T-cell (primary cell): Measurements from ENCODE around the gene TBC1D24. TPM values are rescaled to one million over a fixed set of nuclear protein-coding genes. Genes with fewer than 3 reads are reported as not detected.
"Not testable (repeated sequence)": the region's sequence is repeated elsewhere in the genome, so short reads cannot be mapped to it uniquely, and the experiment has no call there.

ENCODE experiments used
- ATAC-seq, 4 experiments: fragments of 200-7000 bp in 3 of 4; fragments of 150-1000 bp in 1 of 4; cut with Tn5 transposase; replicated peaks in 1 of 4; 1 replicate in 3 of 4; 2 replicates in 1 of 4; pipeline ENCODE4 v1.10.0; 2021; ENCODE audit warnings: moderate library complexity in 3 of 4, mild to moderate bottlenecking in 2 of 4, moderate number of reproducible peaks in 1 of 4
- CTCF ChIA-PET, 2 donors: fragments of 300-600 bp; sonication (Branson Sonifier 250); formaldehyde crosslinking; loops; one replicate each; lab custom pipeline; 2022; ENCODE audit warnings: antibody characterized with exemption in 2 of 2; lab: Charles Lee
- POLR2A ChIA-PET, 2 donors: fragments of 300-600 bp; sonication (Branson Sonifier 250); formaldehyde crosslinking; loops; one replicate each; lab custom pipeline; 2022; ENCODE audit warnings: antibody characterized with exemption in 2 of 2; lab: Charles Lee
- DNase-seq, 35 experiments: peaks; one replicate each; pipeline versions ENCODE4 v3.0.0 to v3.0.0-alpha.2; 2013 to 2023
- H3K27ac ChIP-seq: one replicate; pipeline ENCODE4 v1.5.1; 2013; ENCODE audit warnings: low read length
- H3K27me3 ChIP-seq, 2 experiments: replicated peaks in 1 of 2; 1 replicate in 1 of 2; 2 replicates in 1 of 2; pipeline versions ENCODE4 v1.6.1 to v1.7.0; 2013; ENCODE audit warnings: low read length in 1 of 2, mixed read lengths in 1 of 2; ENCODE audit not compliant: control insufficient read depth in 2 of 2, insufficient read depth in 2 of 2; ENCODE audit errors: extremely low read depth in 1 of 2
- H3K36me3 ChIP-seq, 2 donors: 1 replicate in 1 of 2; 2 replicates in 1 of 2; pipeline versions ENCODE4 v1.6.1 to v1.7.0; 2013; ENCODE audit warnings: low read length in 1 of 2; ENCODE audit not compliant: control insufficient read depth in 2 of 2, insufficient read depth in 1 of 2; ENCODE audit errors: extremely low read depth in 1 of 2
- H3K4me1 ChIP-seq, 2 experiments: 1 replicate in 1 of 2; 2 replicates in 1 of 2; pipeline versions ENCODE4 v1.6.1 to v1.7.0; 2013; ENCODE audit warnings: low read length in 2 of 2, mixed read lengths in 1 of 2; ENCODE audit not compliant: insufficient read depth in 2 of 2, control insufficient read depth in 1 of 2; ENCODE audit errors: extremely low read depth in 1 of 2
- H3K4me3 ChIP-seq, 2 donors: 1 replicate in 1 of 2; 2 replicates in 1 of 2; pipeline versions ENCODE4 v1.5.1 to v1.7.0; 2013; ENCODE audit warnings: mild to moderate bottlenecking in 2 of 2, low read length in 1 of 2, moderate library complexity in 1 of 2; ENCODE audit not compliant: control insufficient read depth in 1 of 2; ENCODE audit errors: extremely low read depth in 1 of 2
- H3K9me3 ChIP-seq: 2 replicates; pipeline ENCODE4 v1.7.0; 2013
- H3K27ac Mint-ChIP-seq, 2 donors: one replicate each; pipeline ENCODE4 v1.8.0; 2020 to 2021; ENCODE audit warnings: mild to moderate bottlenecking in 2 of 2, mixed read lengths in 2 of 2
- H3K27me3 Mint-ChIP-seq, 2 donors: one replicate each; pipeline ENCODE4 v1.8.0; 2021 to 2022; ENCODE audit warnings: mixed read lengths in 2 of 2
- H3K36me3 Mint-ChIP-seq: one replicate; pipeline ENCODE4 v1.8.0; 2021; ENCODE audit warnings: mixed read lengths
- H3K4me1 Mint-ChIP-seq, 3 donors: one replicate each; pipeline ENCODE4 v1.8.0; 2020 to 2022; ENCODE audit warnings: mixed read lengths in 3 of 3, mild to moderate bottlenecking in 1 of 3
- H3K4me3 Mint-ChIP-seq, 3 donors: one replicate each; pipeline ENCODE4 v1.8.0; 2020 to 2022; ENCODE audit warnings: mild to moderate bottlenecking in 3 of 3, mixed read lengths in 3 of 3, moderate library complexity in 3 of 3
- H3K9me3 Mint-ChIP-seq, 3 donors: one replicate each; pipeline ENCODE4 v1.8.0; 2020 to 2022; ENCODE audit warnings: mixed read lengths in 3 of 3
- WGBS: methylation state at CpG from one replicate; pipeline ENCODE4 v1.1.5; 2013; ENCODE audit warnings: missing lambda C conversion rate; ENCODE audit not compliant: insufficient coverage; 5-methylcytosine and 5-hydroxymethylcytosine counted together
- total RNA-seq, 35 experiments: library from RNA in 6 of 35; stranded (reverse) in 6 of 35; fragments of 120-200 nt in 1 of 35; gene quantifications; one replicate each; pipeline versions ENCODE4 v1.2.1 to v1.2.4 and lab custom pipeline; 2013 to 2026

Gene TBC1D24
- total RNA-seq, 5 donors from 2014 or later (not counting 1 experiment from before 2014, with no cell fraction given): 8.3 to 22.2 (median 10.7) TPM

- DNase-seq (no peak), ATAC-seq (no peak)
- WGBS: 98% methylated on average over 8 of the region's 9 CpGs
- H3K27ac Mint-ChIP-seq: no peak overlapping the region
- no peak overlapping the region for H3K4me3 Mint-ChIP-seq
- Histone ChIP-seq H3K36me3 (peaks cover 0 to 18% of the 10 kb centered on the region in 2 donors), H3K9me3 (no peaks in the 10 kb centered on the region), H3K27ac (no peak overlapping the region), H3K4me1 (peaks cover 0 to 9% of the 10 kb centered on the region in 2 experiments), H3K27me3 (no peaks in the 10 kb centered on the region), H3K4me3 (no peak overlapping the region)
- H3K4me1 Mint-ChIP-seq: peaks cover 7 to 12% (median 10%) of the 10 kb centered on the region in 3 donors
- H3K9me3 Mint-ChIP-seq: no peaks in the 10 kb centered on the region
- ChIA-PET CTCF (no interaction called here), POLR2A (no interaction called here)
- H3K27me3 Mint-ChIP-seq: no peaks in the 10 kb centered on the region
- peaks cover 23% of the 10 kb centered on the region for H3K36me3 Mint-ChIP-seq
Observed at GRCh38 chr16:2436110-2436509, 38.8 kb upstream of the TBC1D24 start.

- no peak for ATAC-seq
- no peak for DNase-seq
- CTCF ChIA-PET: no interaction called here
- Mint-ChIP-seq H3K36me3 (peaks cover 23% of the 10 kb centered on the region), H3K4me1 (peaks cover 7 to 12% (median 10%) of the 10 kb centered on the region in 3 donors), H3K27ac (no peak overlapping the region), H3K9me3 (no peaks in the 10 kb centered on the region), H3K27me3 (no peaks in the 10 kb centered on the region), H3K4me3 (no peak overlapping the region)
- POLR2A ChIA-PET: interaction anchor here in 1 of 2 donors (0.6 kb wide), 1 partner anchor 864 kb away, joined by 11 read pairs; no protein-coding TSS in a partner anchor
- Histone ChIP-seq H3K9me3 (no peaks in the 10 kb centered on the region), H3K36me3 (peaks cover 0 to 18% of the 10 kb centered on the region in 2 donors), H3K4me3 (no peak overlapping the region), H3K27me3 (no peaks in the 10 kb centered on the region), H3K27ac (no peak overlapping the region), H3K4me1 (peaks cover 0 to 9% of the 10 kb centered on the region in 2 experiments)
- WGBS: 96% methylated on average over 23 of the region's 24 CpGs
Observed at GRCh38 chr16:2437032-2437790, 37.7 kb upstream of the TBC1D24 start.

- Histone ChIP-seq H3K4me1 (peaks cover 0 to 9% of the 10 kb centered on the region in 2 experiments), H3K4me3 (no peak overlapping the region), H3K36me3 (peaks cover 0 to 13% of the 10 kb centered on the region in 2 donors), H3K27ac (no peak overlapping the region), H3K9me3 (no peaks in the 10 kb centered on the region), H3K27me3 (no peaks in the 10 kb centered on the region)
- CTCF ChIA-PET: no interaction called here
- Mint-ChIP-seq H3K27ac (no peak overlapping the region), H3K4me3 (no peak overlapping the region), H3K9me3 (no peaks in the 10 kb centered on the region), H3K27me3 (no peaks in the 10 kb centered on the region), H3K4me1 (peaks cover 7 to 12% (median 10%) of the 10 kb centered on the region in 3 donors), H3K36me3 (peaks cover 21% of the 10 kb centered on the region)
- WGBS: 98% methylated on average over 14 of the region's 14 CpGs
- DNase-seq (no peak), ATAC-seq (no peak)
- POLR2A ChIA-PET: no interaction called here
Observed at GRCh38 chr16:2438121-2438520, 36.8 kb upstream of the TBC1D24 start.

GRCh38 chr16:2439598-2439997 is 35.3 kb upstream of the TBC1D24 start:
- peaks cover 0 to 9% of the 10 kb centered on the region in 2 experiments for H3K4me1 ChIP-seq
- no peak overlapping the region for H3K27ac ChIP-seq
- ATAC-seq (no peak), DNase-seq (no peak)
- WGBS: 100% methylated on average over 9 of the region's 11 CpGs
- Mint-ChIP-seq H3K9me3 (no peaks in the 10 kb centered on the region), H3K4me3 (no peak overlapping the region), H3K27ac (no peak overlapping the region), H3K27me3 (no peaks in the 10 kb centered on the region), H3K4me1 (peaks cover 7 to 12% (median 10%) of the 10 kb centered on the region in 3 donors), H3K36me3 (peaks cover 18% of the 10 kb centered on the region)
- ChIA-PET CTCF (no interaction called here), POLR2A (no interaction called here)
- H3K9me3 ChIP-seq: no peaks in the 10 kb centered on the region
- peaks cover 0 to 12% of the 10 kb centered on the region in 2 donors for H3K36me3 ChIP-seq
- no peaks in the 10 kb centered on the region for H3K27me3 ChIP-seq
- no peak overlapping the region for H3K4me3 ChIP-seq

- H3K27me3 Mint-ChIP-seq, H3K27ac ChIP-seq, DNase-seq, H3K27ac Mint-ChIP-seq, CTCF ChIA-PET, H3K9me3 Mint-ChIP-seq, H3K27me3 ChIP-seq, H3K9me3 ChIP-seq, H3K4me3 ChIP-seq, H3K4me3 Mint-ChIP-seq, H3K4me1 ChIP-seq: not testable (repeated sequence)
- POLR2A ChIA-PET: interaction anchor here in 1 of 2 donors (0.6 kb wide), 1 partner anchor 251 kb away, joined by 5 read pairs; no protein-coding TSS in a partner anchor
- Mint-ChIP-seq H3K4me1 (peaks cover 7 to 12% (median 10%) of the 10 kb centered on the region in 3 donors), H3K36me3 (peaks cover 20% of the 10 kb centered on the region)
- peak in 1 of 4 experiments; percentile 28 for ATAC-seq
- 100% methylated on average over 10 of the region's 15 CpGs for WGBS
- peaks cover 5 to 19% of the 10 kb centered on the region in 2 donors for H3K36me3 ChIP-seq
Observed at GRCh38 chr16:2441143-2441804, 33.7 kb upstream of the TBC1D24 start.

- H3K9me3 Mint-ChIP-seq: no peaks in the 10 kb centered on the region
- H3K4me3 ChIP-seq: no peak overlapping the region
- H3K27me3 Mint-ChIP-seq: no peaks in the 10 kb centered on the region
- peaks cover 0 to 9% of the 10 kb centered on the region in 2 experiments for H3K4me1 ChIP-seq
- peaks cover 26% of the 10 kb centered on the region for H3K36me3 Mint-ChIP-seq
- ChIA-PET CTCF (interaction anchor here in 1 of 2 donors (0.5 to 0.6 kb wide), 2 partner anchors 25 to 30 kb away, joined by 4 read pairs; no protein-coding TSS in a partner anchor), POLR2A (interaction anchor here in 1 of 2 donors (0.7 kb wide), 1 partner anchor 69 kb away, joined by 3 read pairs; no protein-coding TSS in a partner anchor)
- ATAC-seq (no peak), DNase-seq (no peak)
- H3K27ac Mint-ChIP-seq: no peak overlapping the region
- peaks cover 5 to 24% of the 10 kb centered on the region in 2 donors for H3K36me3 ChIP-seq
- no peaks in the 10 kb centered on the region for H3K27me3 ChIP-seq
- H3K9me3 ChIP-seq: no peaks in the 10 kb centered on the region
- WGBS: 100% methylated on average over 3 of the region's 9 CpGs
- peaks cover 7 to 12% (median 10%) of the 10 kb centered on the region in 3 donors for H3K4me1 Mint-ChIP-seq
- H3K27ac ChIP-seq: no peak overlapping the region
- no peak overlapping the region for H3K4me3 Mint-ChIP-seq
Observed at GRCh38 chr16:2443555-2443954, 31.4 kb upstream of the TBC1D24 start.
